Activated CD8-positive, alpha-beta memory T cell treated with anti-CD3 and anti-CD28 coated beads for 36 hours (primary cell): Measurements from ENCODE around the gene PKP3. TPM values are rescaled to one million over a fixed set of nuclear protein-coding genes. Genes with fewer than 3 reads are reported as not detected.
"Not testable (repeated sequence)": the region's sequence is repeated elsewhere in the genome, so short reads cannot be mapped to it uniquely, and the experiment has no call there.

ENCODE experiments used
- CTCF ChIA-PET: fragments of 350-600 bp; sonication (Branson Sonifier 250); formaldehyde crosslinking; loops from one replicate; lab custom pipeline; 2021; ENCODE audit warnings: antibody characterized with exemption; lab: Charles Lee
- POLR2A ChIA-PET: fragments of 350-600 bp; sonication (Branson Sonifier 250); formaldehyde crosslinking; loops from one replicate; lab custom pipeline; 2021; ENCODE audit warnings: antibody characterized with exemption; lab: Charles Lee
- total RNA-seq, 2 experiments: library from RNA; stranded (reverse); gene quantifications; one replicate each; pipeline ENCODE4 v1.2.3, GENCODE V29; 2021

The PKP3 gene
- total RNA-seq, 2 experiments from 2014 or later: 0.50 TPM; not detected in 1

GRCh38 chr11:360326-361280 lies 33.4 kb upstream of the PKP3 start:
- POLR2A ChIA-PET: no interaction called here
- CTCF ChIA-PET: interaction anchor here (1.3 to 2.4 kb wide), 2 partner anchors 88 to 110 kb away, joined by 4 to 6 read pairs; no protein-coding TSS in a partner anchor

DNA sequence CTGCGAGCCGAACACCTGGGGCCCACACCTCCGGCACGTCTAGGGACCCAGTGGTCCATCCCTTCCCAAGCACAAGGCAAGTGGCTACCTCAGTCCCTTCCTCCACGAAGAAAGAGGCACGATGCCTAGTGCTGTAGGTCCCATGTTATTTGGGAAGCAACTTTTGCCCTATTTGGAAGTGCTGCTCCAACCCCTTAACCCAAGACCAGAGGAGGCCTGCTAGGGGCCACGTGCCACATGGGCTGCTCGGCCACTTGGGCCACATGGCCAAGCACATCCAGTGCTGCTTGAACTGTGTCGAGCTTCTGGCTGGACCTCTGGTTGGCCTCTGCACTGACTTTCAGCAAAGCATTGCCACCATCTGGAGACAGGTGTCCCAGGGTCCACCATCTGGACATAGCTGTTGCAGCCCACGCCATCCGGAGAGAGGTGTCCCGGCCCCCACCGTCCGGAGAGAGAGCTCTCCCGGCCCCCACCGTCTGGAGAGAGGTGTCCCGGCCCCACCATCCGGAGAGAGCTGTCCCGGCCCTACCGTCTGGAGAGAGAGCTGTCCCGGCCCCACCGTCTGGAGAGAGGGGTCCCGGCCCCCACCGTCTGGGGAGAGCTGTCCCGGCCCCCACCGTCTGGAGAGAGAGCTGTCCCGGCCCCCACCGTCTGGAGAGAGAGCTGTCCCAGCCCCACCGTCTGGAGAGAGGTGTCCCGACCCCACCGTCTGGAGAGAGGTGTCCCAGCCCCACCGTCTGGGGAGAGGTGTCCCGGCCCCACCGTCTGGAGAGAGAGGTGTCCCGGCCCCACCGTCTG lies 31.2 kb upstream of the PKP3 start:
- POLR2A ChIA-PET: no interaction called here
- CTCF ChIA-PET: interaction anchor here (0.5 to 2.4 kb wide), 6 partner anchors 57 to 176 kb away, joined by 3 to 7 read pairs (median 4); no protein-coding TSS in a partner anchor

- CTCF ChIA-PET: interaction anchor here (0.6 to 2.4 kb wide), 5 partner anchors 58 to 118 kb away, joined by 3 to 7 read pairs (median 3); no protein-coding TSS in a partner anchor
- POLR2A ChIA-PET: not testable (repeated sequence)
Observed at GRCh38 chr11:363443-363805, 30.6 kb upstream of the PKP3 start.

- ChIA-PET CTCF (interaction anchor here (0.6 to 1.6 kb wide), 9 partner anchors 35 to 154 kb away, joined by 3 to 8 read pairs (median 3); no protein-coding TSS in a partner anchor), POLR2A (no interaction called here)
Observed at GRCh38 chr11:363948-364761, 29.9 kb upstream of the PKP3 start.

DNA sequence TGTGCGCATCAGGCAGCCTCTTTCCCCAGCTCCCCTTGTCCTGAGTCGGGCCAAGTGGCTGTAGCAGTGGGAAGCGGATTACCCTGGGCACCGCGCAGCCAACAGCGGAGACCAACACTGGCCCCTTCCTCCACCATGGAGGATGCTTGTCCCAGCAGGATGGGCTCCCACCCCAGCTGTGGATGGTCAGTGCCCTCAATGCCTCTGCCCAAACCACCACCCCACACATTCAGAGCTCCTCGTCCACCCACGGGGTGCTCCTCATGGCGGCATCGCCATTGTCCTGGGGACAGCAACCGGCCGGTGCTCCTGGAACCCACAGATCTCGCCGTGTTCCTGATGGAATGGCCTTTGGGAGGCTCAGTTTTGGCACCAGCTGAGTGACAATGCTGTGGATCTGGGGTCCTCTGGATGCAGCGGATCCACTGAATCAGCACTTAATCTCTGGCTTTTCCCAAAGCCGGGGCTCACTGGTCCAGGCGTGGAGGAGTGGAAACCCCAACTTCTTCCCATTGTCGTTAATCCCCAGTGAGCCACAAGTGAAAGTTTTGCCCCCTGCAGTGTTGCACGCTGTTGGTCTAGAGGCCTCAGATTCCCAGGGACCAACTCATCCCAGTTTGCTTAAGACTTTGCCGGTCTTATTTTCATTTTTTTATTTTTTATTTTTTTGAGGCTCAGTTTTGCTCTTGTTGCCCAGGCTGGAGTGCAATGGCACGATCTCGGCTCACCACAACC lies 28.9 kb upstream of the PKP3 start:
- POLR2A ChIA-PET: no interaction called here
- CTCF ChIA-PET: interaction anchor here (0.9 to 1.6 kb wide), 6 partner anchors 25 to 155 kb away, joined by 3 to 8 read pairs (median 4); no protein-coding TSS in a partner anchor

- CTCF ChIA-PET: interaction anchor here (1.1 kb wide), 1 partner anchor 26 kb away, joined by 3 read pairs; no protein-coding TSS in a partner anchor
- POLR2A ChIA-PET: no interaction called here
Observed at GRCh38 chr11:365831-366230, 28.2 kb upstream of the PKP3 start.

GRCh38 chr11:367956-368413 lies 26.0 kb upstream of the PKP3 start:
- POLR2A ChIA-PET: interaction anchor here (0.7 kb wide), 1 partner anchor 143 kb away, joined by 3 read pairs; no protein-coding TSS in a partner anchor
- CTCF ChIA-PET: interaction anchor here (1.1 to 1.2 kb wide), 4 partner anchors 10 to 118 kb away, joined by 3 to 4 read pairs (median 3); no protein-coding TSS in a partner anchor

DNA sequence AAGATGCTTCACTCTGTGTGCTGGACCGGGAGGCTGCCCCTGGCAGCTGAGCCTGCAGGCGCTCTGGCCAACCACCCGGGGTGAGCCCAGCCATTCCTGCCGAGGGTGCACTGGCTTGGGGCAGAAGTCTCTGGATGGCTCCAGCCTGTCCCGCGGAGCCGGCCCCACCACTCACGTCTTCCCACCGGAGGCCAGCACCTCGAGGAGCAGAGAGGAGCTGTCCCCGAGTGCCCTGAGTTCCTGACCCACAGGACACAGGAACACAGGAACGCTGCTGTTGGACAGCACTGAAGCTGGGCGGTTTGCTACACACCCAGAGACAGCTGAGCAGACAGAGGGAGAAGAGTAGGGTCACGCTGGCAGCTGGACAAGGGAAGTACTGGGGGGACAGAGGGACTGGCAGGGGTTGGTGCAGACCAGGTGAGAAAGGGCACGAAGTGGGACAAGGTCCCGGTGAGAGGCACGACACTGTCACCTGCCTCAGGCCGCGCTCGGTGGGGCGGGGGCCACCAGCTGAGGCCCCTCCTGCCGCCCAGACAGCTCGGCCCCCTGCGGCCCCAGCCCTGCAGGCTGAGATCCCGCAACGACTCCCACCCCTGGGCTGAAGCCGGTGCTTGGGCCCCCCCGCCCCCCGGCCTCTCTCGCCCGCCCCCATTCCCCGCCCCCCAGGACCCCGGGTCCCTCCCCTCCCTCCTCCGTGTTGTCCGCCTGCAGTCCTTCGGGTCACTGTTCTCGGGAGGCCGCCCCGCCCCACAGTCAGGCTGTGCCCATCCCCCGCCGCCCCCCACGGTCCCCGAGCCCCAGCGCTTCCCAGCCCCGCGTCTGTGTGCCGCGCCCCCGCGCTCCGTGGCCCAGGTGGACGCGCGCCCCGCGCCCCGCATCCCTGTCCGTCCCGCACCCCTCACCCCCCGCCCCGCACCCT lies 25.3 kb upstream of the PKP3 start:
- ChIA-PET POLR2A (interaction anchor here (0.6 to 0.7 kb wide), 2 partner anchors 112 to 142 kb away, joined by 3 to 5 read pairs; no protein-coding TSS in a partner anchor), CTCF (interaction anchor here (1.1 to 1.2 kb wide), 3 partner anchors 10 to 118 kb away, joined by 3 to 4 read pairs (median 3); no protein-coding TSS in a partner anchor)

DNA sequence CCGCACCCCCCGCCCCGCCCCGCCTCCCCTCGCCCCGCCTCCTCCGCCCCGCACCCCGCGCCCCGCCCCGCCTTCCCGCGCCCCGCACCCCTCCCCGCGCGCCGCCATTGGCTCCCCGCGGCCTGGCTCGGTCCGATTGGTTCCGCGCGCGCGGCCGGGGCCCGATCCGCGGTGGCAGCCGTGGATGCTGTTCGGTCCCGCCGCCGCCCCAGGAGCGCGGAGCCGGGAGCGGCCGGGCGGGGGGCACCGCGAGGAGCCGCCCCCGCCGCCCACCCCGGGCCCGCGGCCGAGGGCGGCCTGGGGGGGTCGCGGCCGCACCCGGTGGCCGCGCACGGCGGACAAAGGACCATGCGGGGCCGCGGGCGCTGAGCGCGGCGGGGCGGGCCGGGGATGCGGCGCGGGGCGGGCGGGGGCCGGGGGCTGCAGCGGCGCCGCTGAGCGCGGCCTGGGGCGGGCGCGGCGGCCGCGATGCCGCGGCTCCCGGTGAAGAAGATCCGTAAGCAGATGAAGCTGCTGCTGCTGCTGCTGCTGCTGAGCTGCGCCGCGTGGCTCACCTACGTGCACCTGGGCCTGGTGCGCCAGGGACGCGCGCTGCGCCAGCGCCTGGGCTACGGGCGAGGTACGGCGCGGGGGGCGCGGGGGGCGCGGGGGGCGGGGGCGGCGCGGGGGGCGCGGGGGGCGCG lies 24.5 kb upstream of the PKP3 start, which contains the start of gene B4GALNT4:
Gene B4GALNT4 (plus strand): TSS at position 164 of the 683 bp plus-strand sequence. CDS start 305 bp downstream, at position 469.
- POLR2A ChIA-PET: no interaction called here
- CTCF ChIA-PET: no interaction called here

DNA sequence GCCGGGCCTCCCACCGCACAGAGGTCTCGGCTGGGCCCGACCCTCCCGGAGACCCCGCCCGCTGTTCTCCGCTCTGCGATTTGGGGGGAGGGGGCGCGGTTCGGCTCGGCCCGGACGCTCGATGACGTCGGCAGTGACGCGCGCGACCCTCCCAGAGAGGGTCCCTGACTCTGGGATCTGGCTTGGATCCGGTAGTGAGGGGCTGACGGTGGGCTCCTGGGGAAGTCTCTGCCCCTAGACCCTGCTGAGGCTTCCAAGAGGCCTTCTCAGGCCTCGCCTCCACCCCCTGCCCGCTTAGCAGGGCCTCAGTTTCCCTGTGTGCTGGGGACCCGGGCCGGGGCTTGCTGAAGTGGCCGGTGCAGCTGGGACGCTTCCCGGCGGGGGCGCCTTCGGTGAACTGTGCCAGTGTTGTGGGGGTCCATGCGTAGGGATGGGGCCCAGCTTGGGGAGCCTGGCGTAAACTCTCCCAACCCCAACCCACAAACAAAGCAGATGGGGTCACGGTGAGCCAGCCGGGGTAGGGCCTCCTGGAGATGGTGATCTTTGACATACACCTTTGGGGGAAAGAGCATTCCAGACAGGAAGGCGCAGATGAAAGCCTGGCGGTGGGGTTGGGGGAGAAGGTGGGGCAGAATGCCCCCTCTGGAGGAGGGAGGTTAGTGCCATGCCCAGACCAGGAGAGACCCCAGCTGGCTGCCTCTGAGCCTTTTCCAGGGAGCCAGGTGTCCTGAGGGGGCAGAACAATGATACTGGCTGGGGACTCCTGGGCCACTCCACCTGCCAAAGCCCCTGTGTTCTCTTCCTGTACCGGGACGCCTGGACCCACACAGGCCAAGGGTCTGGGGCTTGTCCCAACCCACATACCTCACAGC lies 23.7 kb upstream of the PKP3 start:
- POLR2A ChIA-PET: no interaction called here
- CTCF ChIA-PET: no interaction called here

DNA sequence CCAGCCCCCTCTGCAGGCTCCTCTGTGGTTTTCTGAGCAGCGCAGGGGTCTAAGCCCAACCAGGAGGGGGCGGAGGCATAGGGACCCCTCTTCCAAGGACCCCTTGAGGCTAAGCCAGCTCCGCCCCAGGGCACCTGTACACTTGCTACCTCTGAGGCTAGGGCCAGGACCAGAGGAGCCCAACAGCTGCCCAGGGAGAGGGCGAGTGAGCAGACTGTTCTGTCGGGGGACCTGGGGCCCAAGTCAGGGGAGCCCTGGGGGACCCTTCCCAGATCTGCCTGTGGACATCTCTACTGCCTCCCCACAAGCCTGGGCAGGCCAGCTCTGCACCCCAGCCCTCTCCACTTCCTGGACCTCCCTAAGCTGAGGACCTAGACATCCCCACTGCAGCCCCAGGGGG lies 23.0 kb upstream of the PKP3 start:
- ChIA-PET CTCF (no interaction called here), POLR2A (no interaction called here)

- CTCF ChIA-PET: no interaction called here
- POLR2A ChIA-PET: no interaction called here
Observed at GRCh38 chr11:371716-372590, 22.1 kb upstream of the PKP3 start.

DNA sequence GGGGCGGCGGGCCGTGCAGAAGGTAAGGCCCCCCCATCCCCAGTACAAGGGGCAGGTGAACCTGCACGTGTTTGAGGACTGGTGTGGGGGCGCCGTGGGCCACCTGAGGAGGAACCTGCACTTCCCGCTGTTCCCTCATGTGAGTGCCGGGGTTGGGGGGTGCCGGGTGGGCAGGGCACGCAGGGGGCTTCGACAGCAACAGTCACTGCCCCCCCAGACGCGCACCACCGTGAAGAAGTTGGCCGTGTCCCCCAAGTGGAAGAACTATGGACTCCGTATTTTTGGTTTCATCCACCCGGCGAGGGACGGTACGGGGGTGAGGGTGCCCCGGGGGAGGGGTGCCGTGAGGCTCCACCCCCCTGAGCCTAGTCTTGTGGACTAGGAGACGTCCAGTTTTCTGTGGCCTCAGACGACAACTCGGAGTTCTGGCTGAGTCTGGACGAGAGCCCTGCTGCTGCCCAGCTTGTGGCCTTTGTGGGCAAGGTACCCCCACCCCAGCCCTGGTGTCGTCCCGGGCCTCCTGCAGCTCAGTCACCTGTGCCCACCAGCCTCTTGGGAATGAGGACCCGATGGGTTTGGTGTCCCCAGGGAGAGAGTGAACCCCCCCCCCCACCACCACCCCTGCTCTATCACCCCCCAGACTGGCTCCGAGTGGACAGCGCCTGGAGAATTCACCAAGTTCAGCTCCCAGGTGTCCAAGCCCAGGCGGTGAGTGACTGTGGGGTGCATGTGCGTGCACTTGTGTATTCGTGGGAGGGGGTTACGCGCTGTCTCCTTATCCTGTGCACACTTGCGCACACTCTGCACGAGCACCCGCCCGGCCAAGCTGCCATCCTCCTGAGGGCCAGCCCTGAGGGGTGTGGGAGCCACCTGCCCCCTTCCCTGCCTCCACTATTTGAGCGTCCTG lies 20.9 kb upstream of the PKP3 start:
- POLR2A ChIA-PET: no interaction called here
- CTCF ChIA-PET: no interaction called here
